Stomach (tissue), 9 donors: ENCODE measurements around the gene PRKG1. TPM values are rescaled to one million over a fixed set of nuclear protein-coding genes. Genes with fewer than 3 reads are reported as not detected.
A peak's percentile ranks its signal among the peaks of the same experiment; 100 is the strongest.

Experiments
- DNase-seq, 2 donors: peaks; one replicate each; pipeline versions ENCODE4 v3.0.0 to v3.0.0-alpha.2; 2013 to 2019
- H3K27ac ChIP-seq, 5 donors: fragments of 200-600 bp in 4 of 5; sonication (generic) in 4 of 5; one replicate each; pipeline ENCODE4 v1.5.1; 2013 to 2019; ENCODE audit warnings: mild to moderate bottlenecking in 1 of 5, moderate library complexity in 1 of 5
- H3K27me3 ChIP-seq, 3 donors: fragments of 200-600 bp; sonication (generic); one replicate each; pipeline ENCODE4 v1.5.1; 2017 to 2019; ENCODE audit warnings: mixed run types in 1 of 3
- H3K36me3 ChIP-seq, 4 donors: fragments of 200-600 bp; sonication (generic); 1 replicate in 3 of 4; 2 replicates in 1 of 4; pipeline ENCODE4 v1.5.1; 2016 to 2019
- H3K4me1 ChIP-seq, 4 donors: fragments of 200-600 bp; sonication (generic); one replicate each; pipeline ENCODE4 v1.5.1; 2016 to 2019
- H3K4me3 ChIP-seq, 4 donors: fragments of 200-600 bp; sonication (generic) in 3 of 4; one replicate each; pipeline ENCODE4 v1.5.1; 2016 to 2019; ENCODE audit warnings: mild to moderate bottlenecking in 1 of 4
- H3K9me3 ChIP-seq, 4 donors: fragments of 200-600 bp; sonication (generic); one replicate each; pipeline ENCODE4 v1.5.1; 2016 to 2019
- EP300 ChIP-seq: sonication (generic); formaldehyde crosslinking; IDR thresholded peaks from one replicate; pipeline ENCODE4 v1.6.1; 2017; ENCODE audit warnings: antibody characterized with exemption
- POLR2A ChIP-seq, 4 donors: fragments of 450-650 bp; IDR thresholded peaks; one replicate each; pipeline ENCODE4 v1.6.1; 2016; ENCODE audit warnings: antibody characterized with exemption in 4 of 4, control low read depth in 2 of 4, mild to moderate bottlenecking in 1 of 4, moderate library complexity in 1 of 4
- POLR2AphosphoS5 ChIP-seq, 3 donors: sonication (generic); formaldehyde crosslinking; IDR thresholded peaks; one replicate each; pipeline ENCODE4 v1.6.1; 2016; ENCODE audit warnings: antibody characterized with exemption in 3 of 3
- WGBS, 5 donors: extraction: QIAGEN DNeasy Blood & Tissue Kit in 3 of 5; methylation state at CpG; one replicate each; pipeline versions ENCODE4 v1.1.5 to v1.1.7; 2013 to 2018; 5-methylcytosine and 5-hydroxymethylcytosine counted together
- intact Hi-C: fragments of 100-400 bp; cut with DNase I; formaldehyde crosslinking; loops from one replicate; pipeline ENCODE4 v1.15.1; 2023; ENCODE audit warnings: low total_unique reads
- polyA plus RNA-seq, 3 donors: library from polyadenylated mRNA; stranded (reverse); fragments of 200-250 nt; gene quantifications; one replicate each; pipeline ENCODE4 v1.2.3, GENCODE V29; 2013
- total RNA-seq, 5 donors: library from RNA; depleted of rRNA; stranded (reverse); fragments of >200 nt; gene quantifications; one replicate each; pipeline versions ENCODE4 v1.1.0 to v1.2.3, GENCODE V29; 2014 to 2016
- TF ChIP-seq, protein P1 (sequence below), 7 experiments: fragments of 450-650 bp in 4 of 7; fragments of 200-600 bp in 3 of 7; sonication (generic) in 3 of 7; IDR thresholded peaks; one replicate each; pipeline ENCODE4 v1.5.1; 2016 to 2019; ENCODE audit warnings: antibody characterized with exemption in 7 of 7, control low read depth in 2 of 7, mild to moderate bottlenecking in 1 of 7
- donor health status: healthy with polysubstance abuse.
- donor health status: Bipolar disorder and iron deficiency.
- donor health status: healthy.

Gene PRKG1
- total and polyA plus RNA-seq, 8 donors, result 1.5 to 89.2 (median 14.3) TPM

DNA sequence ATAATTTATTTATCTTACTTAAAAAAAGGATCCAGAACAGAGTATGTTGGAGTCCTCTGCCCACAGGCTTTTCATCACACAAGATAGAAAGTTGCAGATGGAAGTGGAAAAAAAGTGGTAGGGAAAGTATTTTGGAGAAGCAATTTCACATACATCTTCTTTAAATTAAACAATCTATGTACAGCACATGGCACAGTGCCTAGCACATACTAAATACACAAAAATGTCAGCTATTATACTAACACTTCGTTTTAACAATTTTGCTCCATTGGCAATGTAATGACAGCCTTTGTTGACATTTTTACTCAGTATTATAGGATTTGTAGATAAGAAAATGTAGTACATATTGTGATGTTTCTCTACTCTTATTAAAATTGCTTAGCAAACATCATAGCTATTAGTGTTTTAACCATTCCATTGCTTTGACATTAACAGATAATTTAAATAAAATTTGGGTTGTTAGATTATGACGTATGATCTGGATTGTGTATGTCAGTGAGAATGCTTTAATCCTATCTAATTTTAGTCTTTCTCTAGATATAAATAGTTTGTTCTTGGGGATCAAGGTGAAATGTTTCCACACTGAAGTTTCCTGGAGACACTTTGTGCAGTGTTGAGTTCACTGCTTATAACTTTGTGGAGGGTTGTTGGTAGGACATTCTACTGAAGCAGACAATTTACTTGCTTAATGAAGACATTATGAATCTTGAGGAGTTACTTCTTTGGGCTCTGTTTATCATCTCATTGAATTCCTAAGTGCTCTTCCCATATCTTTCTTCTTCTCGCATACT, 1037.0 kb downstream of the PRKG1 start:
- no peaks in the 10 kb centered on the region for H3K4me1 ChIP-seq
- H3K27ac ChIP-seq, result no peak overlapping the region
- 48 to 62% (median 50%) methylated on average over 3 of the region's 3 CpGs for WGBS, 5 donors
- H3K27me3 ChIP-seq, result no peaks in the 10 kb centered on the region
- H3K36me3 ChIP-seq, result no peaks in the 10 kb centered on the region
- no peaks in the 10 kb centered on the region for H3K9me3 ChIP-seq
- no peak overlapping the region for H3K4me3 ChIP-seq
- DNase-seq, result peak in 1 of 2 donors; percentile 8
- TF ChIP-seq POLR2A (IDR thresholded peaks at IDR 0.05), result no peak
- intact Hi-C loops, result no loop called here

DNA sequence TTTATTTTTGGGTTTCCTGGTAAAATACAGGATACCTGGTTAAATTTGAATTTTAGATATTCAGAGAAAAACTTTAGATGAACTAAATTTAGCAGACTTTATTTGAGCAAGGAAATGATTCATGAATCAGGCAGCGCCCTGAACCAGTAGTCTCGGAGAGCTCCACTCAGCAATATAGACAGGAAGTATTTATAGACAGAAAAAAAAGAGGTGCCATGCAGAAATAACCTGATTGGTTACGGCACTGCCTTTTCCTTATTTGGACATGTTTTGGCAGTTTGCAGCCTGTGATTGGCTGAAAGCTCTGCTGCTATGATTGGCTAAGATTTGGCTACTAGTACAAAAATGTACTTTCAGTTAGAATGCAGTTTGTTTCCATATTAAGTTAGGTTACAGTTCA, 1041.5 kb downstream of the PRKG1 start:
- WGBS, 5 donors, result 85 to 93% (median 90%) methylated on average over 3 of the region's 3 CpGs
- H3K27ac ChIP-seq, result no peak overlapping the region

DNA sequence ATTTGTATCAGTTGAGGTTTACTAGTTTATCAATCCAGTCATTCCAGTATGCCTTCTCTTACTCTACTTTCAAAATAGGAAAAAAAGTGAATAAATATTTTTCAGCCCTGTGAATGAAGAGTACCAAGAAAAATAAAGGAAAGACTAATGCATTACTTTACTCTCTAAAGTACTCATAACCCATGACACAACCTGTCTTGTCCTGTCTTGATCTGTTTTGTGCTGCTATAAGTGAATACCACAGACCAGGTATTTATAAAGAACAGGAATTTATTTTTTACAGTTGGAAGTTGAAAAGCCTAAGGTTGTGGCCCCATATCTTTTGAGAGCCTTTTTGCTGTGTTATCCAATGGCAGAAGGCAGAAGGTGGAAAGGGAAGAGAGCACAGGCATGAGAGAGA, 1045.2 kb downstream of the PRKG1 start:
- intact Hi-C loops, result no loop called here
- DNase-seq, result no peak
- no peaks in the 10 kb centered on the region for H3K9me3 ChIP-seq

More for the DNA sequence above, 1041.5 kb downstream of the PRKG1 start:
- Histone ChIP-seq H3K4me1 (no peaks in the 10 kb centered on the region), H3K27me3 (no peaks in the 10 kb centered on the region), H3K9me3 (no peaks in the 10 kb centered on the region), H3K36me3 (no peaks in the 10 kb centered on the region), H3K4me3 (no peak overlapping the region)
- TF ChIP-seq, protein P1, sequence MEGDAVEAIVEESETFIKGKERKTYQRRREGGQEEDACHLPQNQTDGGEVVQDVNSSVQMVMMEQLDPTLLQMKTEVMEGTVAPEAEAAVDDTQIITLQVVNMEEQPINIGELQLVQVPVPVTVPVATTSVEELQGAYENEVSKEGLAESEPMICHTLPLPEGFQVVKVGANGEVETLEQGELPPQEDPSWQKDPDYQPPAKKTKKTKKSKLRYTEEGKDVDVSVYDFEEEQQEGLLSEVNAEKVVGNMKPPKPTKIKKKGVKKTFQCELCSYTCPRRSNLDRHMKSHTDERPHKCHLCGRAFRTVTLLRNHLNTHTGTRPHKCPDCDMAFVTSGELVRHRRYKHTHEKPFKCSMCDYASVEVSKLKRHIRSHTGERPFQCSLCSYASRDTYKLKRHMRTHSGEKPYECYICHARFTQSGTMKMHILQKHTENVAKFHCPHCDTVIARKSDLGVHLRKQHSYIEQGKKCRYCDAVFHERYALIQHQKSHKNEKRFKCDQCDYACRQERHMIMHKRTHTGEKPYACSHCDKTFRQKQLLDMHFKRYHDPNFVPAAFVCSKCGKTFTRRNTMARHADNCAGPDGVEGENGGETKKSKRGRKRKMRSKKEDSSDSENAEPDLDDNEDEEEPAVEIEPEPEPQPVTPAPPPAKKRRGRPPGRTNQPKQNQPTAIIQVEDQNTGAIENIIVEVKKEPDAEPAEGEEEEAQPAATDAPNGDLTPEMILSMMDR (IDR thresholded peaks at IDR 0.05), result no peak
- TF ChIP-seq EP300 (no peak), POLR2A (IDR thresholded peaks at IDR 0.05) (no peak), POLR2AphosphoS5 (IDR thresholded peaks at IDR 0.05) (no peak)
- DNase-seq, result no peak
- intact Hi-C loops, result no loop called here

DNA sequence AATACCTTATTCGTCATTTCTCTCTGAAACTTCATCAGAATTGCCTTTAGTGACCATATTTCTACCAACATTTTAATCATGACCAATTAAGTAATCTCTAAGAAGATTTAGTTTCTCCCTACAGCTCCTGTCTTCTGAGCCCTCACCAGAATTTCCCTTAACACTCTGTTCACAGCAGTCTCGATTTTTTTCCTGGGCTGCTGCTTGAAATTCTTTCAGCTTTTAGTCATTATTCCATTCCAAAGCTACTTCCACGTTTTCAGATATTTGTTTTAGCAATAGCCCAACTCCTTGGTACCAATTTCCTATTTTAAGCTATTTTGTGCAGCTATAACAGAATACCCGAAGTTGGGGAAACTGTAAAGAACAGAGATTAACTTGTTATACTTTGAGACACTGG, 1047.4 kb downstream of the PRKG1 start:
- TF ChIP-seq POLR2A (IDR thresholded peaks at IDR 0.05), result no peak
- TF ChIP-seq, protein P1 (IDR thresholded peaks at IDR 0.05), result no peak
- no peak for TF ChIP-seq EP300
- TF ChIP-seq POLR2AphosphoS5 (IDR thresholded peaks at IDR 0.05), result no peak
- no peak overlapping the region for H3K4me3 ChIP-seq
- H3K4me1 ChIP-seq, result no peaks in the 10 kb centered on the region
- no peak for DNase-seq
- H3K9me3 ChIP-seq, result no peaks in the 10 kb centered on the region
- intact Hi-C loops, result no loop called here
- H3K27me3 ChIP-seq, result no peaks in the 10 kb centered on the region
- no peaks in the 10 kb centered on the region for H3K36me3 ChIP-seq
- H3K27ac ChIP-seq, result no peak overlapping the region
- WGBS, 5 donors, result 59 to 71% (median 65%) methylated on average over 4 of the region's 4 CpGs

More for the DNA sequence above, 1045.2 kb downstream of the PRKG1 start:
- H3K36me3 ChIP-seq, result no peaks in the 10 kb centered on the region
- no peaks in the 10 kb centered on the region for H3K27me3 ChIP-seq
- no peak overlapping the region for H3K4me3 ChIP-seq
- H3K27ac ChIP-seq, result no peak overlapping the region
- no peak for TF ChIP-seq EP300
- TF ChIP-seq POLR2AphosphoS5 (IDR thresholded peaks at IDR 0.05), result no peak
- TF ChIP-seq, protein P1 (IDR thresholded peaks at IDR 0.05), result no peak
- no peak for TF ChIP-seq POLR2A (IDR thresholded peaks at IDR 0.05)
- H3K4me1 ChIP-seq, result no peaks in the 10 kb centered on the region

DNA sequence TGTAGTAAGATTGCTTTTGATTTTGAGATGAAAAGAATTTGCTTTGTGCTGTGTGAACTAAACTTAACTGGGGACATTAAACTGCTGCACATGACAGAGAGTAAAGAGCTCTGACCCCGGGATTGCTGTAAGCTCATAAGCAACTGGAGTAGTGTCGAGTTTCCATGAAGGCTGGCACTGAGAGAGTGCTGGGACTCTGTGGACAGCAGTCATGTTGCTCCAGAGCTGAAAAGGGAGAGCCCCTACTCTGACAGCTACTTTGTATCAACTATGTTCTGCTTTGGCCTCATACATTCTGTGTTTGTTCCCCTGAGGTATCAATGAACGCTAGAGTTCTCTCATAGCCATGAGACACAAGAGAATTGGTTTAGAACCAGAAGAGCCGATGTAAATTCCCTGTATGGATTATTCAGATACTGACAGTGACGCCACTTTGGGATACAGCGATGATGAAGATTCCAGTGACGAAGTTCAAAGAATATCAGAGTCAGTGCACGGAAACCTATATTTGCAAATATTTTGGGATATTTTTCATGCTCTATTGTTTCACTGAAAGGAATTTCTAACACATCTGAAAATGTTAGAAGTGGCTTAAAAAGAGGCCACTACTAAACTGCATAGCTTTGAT, 1053.9 kb downstream of the PRKG1 start:
- 73 to 76% (median 76%) methylated on average over 8 of the region's 8 CpGs for WGBS, 5 donors
- Histone ChIP-seq H3K4me1 (no peaks in the 10 kb centered on the region), H3K27ac (no peak overlapping the region), H3K4me3 (no peak overlapping the region), H3K9me3 (no peaks in the 10 kb centered on the region), H3K36me3 (no peaks in the 10 kb centered on the region), H3K27me3 (no peaks in the 10 kb centered on the region)
- no peak for DNase-seq
- intact Hi-C loops, result no loop called here
- TF ChIP-seq POLR2A (IDR thresholded peaks at IDR 0.05), result no peak
- TF ChIP-seq, protein P1 (IDR thresholded peaks at IDR 0.05), result no peak
- no peak for TF ChIP-seq EP300
- TF ChIP-seq POLR2AphosphoS5 (IDR thresholded peaks at IDR 0.05), result no peak
